ENCODE data around the gene CD99.

- no peak for TF ChIP-seq CTCF (IDR thresholded peaks at IDR 0.05; ENCODE audit: insufficient read depth, low read length, poor library complexity, severe bottlenecking)
- no peak for TF ChIP-seq EZH2phosphoT487 (conservative IDR thresholded peaks at IDR 0.05; ENCODE audit: low read length)
Measured at GRCh38 chrX:2657532-2658113, 33.5 kb upstream of the CD99 start.

Data from SU-DHL-6 (cell line).